Measurements from ENCODE around the gene FFAR2. TPM values are rescaled to one million over a fixed set of nuclear protein-coding genes. Genes with fewer than 3 reads are reported as not detected.
"Not testable (repeated sequence)": the region's sequence is repeated elsewhere in the genome, so short reads cannot be mapped to it uniquely, and the experiment has no call there.

Gene FFAR2
- total RNA-seq, 3 donors from 2014 or later (not counting 1 experiment from before 2014, with no cell fraction given) = 0.70 to 8.6 (median 1.6) TPM

GRCh38 chr19:35399948-35400772 is 47.9 kb upstream of the FFAR2 start:
- Mint-ChIP-seq H3K4me1 (no peaks in the 10 kb centered on the region), H3K27ac (no peak overlapping the region), H3K9me3 (no peaks in the 10 kb centered on the region), H3K4me3 (no peak overlapping the region), H3K36me3 (no peaks in the 10 kb centered on the region), H3K27me3 (ENCODE audit: low read depth in 2 of 2) (no peaks in the 10 kb centered on the region)
- no peak for DNase-seq
- no peak overlapping the region for H3K4me3 ChIP-seq (ENCODE audit: low read length)
- H3K4me1 ChIP-seq (ENCODE audit: control insufficient read depth, insufficient read depth, low read length) = peaks cover 3% of the 10 kb centered on the region
- TF ChIP-seq CTCF (IDR thresholded peaks at IDR 0.05) = no peak
- 78% methylated on average over 10 of the region's 10 CpGs for WGBS (ENCODE audit: insufficient coverage)
- no peaks in the 10 kb centered on the region for H3K27me3 ChIP-seq (ENCODE audit: control insufficient read depth, insufficient read depth, low read length)
- no peak overlapping the region for H3K27ac ChIP-seq (ENCODE audit: low read length)
- H3K36me3 ChIP-seq (ENCODE audit: control insufficient read depth, insufficient read depth, low read length) = no peaks in the 10 kb centered on the region
- H3K9me3 ChIP-seq (ENCODE audit: control insufficient read depth, insufficient read depth, low read length) = no peaks in the 10 kb centered on the region
- no peak for ATAC-seq
- intact Hi-C loops (cut with micrococcal nuclease) = no loop called here

- no peak for ATAC-seq
- Histone ChIP-seq H3K4me1 (ENCODE audit: control insufficient read depth, insufficient read depth, low read length) (peaks cover 2% of the 10 kb centered on the region), H3K27me3 (ENCODE audit: control insufficient read depth, insufficient read depth, low read length) (no peaks in the 10 kb centered on the region), H3K27ac (ENCODE audit: low read length) (no peak overlapping the region), H3K9me3 (ENCODE audit: control insufficient read depth, insufficient read depth, low read length) (no peaks in the 10 kb centered on the region), H3K36me3 (ENCODE audit: control insufficient read depth, insufficient read depth, low read length) (no peaks in the 10 kb centered on the region), H3K4me3 (ENCODE audit: low read length) (no peak overlapping the region)
- Mint-ChIP-seq H3K27me3 (ENCODE audit: low read depth in 2 of 2) (no peaks in the 10 kb centered on the region), H3K4me1 (no peaks in the 10 kb centered on the region), H3K27ac (no peak overlapping the region), H3K36me3 (no peaks in the 10 kb centered on the region), H3K4me3 (no peak overlapping the region), H3K9me3 (no peaks in the 10 kb centered on the region)
- 96% methylated on average over 7 of the region's 7 CpGs for WGBS (ENCODE audit: insufficient coverage)
- no peak for DNase-seq
- intact Hi-C loops (cut with micrococcal nuclease) = no loop called here
- TF ChIP-seq CTCF (IDR thresholded peaks at IDR 0.05) = no peak
These were observed 47.3 kb upstream of the FFAR2 start for GRCh38 chr19:35400773-35401100.

- WGBS (ENCODE audit: insufficient coverage) = 72% methylated on average over 8 of the region's 9 CpGs
- H3K27ac Mint-ChIP-seq; H3K36me3 Mint-ChIP-seq; H3K27ac ChIP-seq (ENCODE audit: low read length); H3K4me3 Mint-ChIP-seq; H3K4me1 ChIP-seq (ENCODE audit: control insufficient read depth, insufficient read depth, low read length); ATAC-seq; H3K4me1 Mint-ChIP-seq; H3K4me3 ChIP-seq (ENCODE audit: low read length); intact Hi-C loops (cut with micrococcal nuclease); H3K36me3 ChIP-seq (ENCODE audit: control insufficient read depth, insufficient read depth, low read length); H3K27me3 Mint-ChIP-seq (ENCODE audit: low read depth in 2 of 2); DNase-seq; H3K27me3 ChIP-seq (ENCODE audit: control insufficient read depth, insufficient read depth, low read length); H3K9me3 ChIP-seq (ENCODE audit: control insufficient read depth, insufficient read depth, low read length); H3K9me3 Mint-ChIP-seq: not testable (repeated sequence)
These were observed 46.6 kb upstream of the FFAR2 start for GRCh38 chr19:35401416-35401815.

GRCh38 chr19:35403116-35403760 is 44.8 kb upstream of the FFAR2 start:
- intact Hi-C loops (cut with micrococcal nuclease) = no loop called here
- no peak for DNase-seq
- Mint-ChIP-seq H3K9me3 (no peaks in the 10 kb centered on the region), H3K4me3 (no peak overlapping the region), H3K27me3 (ENCODE audit: low read depth in 2 of 2) (peaks cover 0 to 3% of the 10 kb centered on the region in 2 donors), H3K27ac (no peak overlapping the region), H3K4me1 (no peaks in the 10 kb centered on the region), H3K36me3 (no peaks in the 10 kb centered on the region)
- Histone ChIP-seq H3K36me3 (ENCODE audit: control insufficient read depth, insufficient read depth, low read length) (no peaks in the 10 kb centered on the region), H3K4me1 (ENCODE audit: control insufficient read depth, insufficient read depth, low read length) (no peaks in the 10 kb centered on the region), H3K27me3 (ENCODE audit: control insufficient read depth, insufficient read depth, low read length) (no peaks in the 10 kb centered on the region), H3K27ac (ENCODE audit: low read length) (no peak overlapping the region), H3K9me3 (ENCODE audit: control insufficient read depth, insufficient read depth, low read length) (no peaks in the 10 kb centered on the region), H3K4me3 (ENCODE audit: low read length) (no peak overlapping the region)
- TF ChIP-seq CTCF (IDR thresholded peaks at IDR 0.05) = no peak
- WGBS (ENCODE audit: insufficient coverage) = 93% methylated on average over 8 of the region's 8 CpGs
- peak in 1 of 3 donors; percentile 89 for ATAC-seq
